GM21619 (cell line): ENCODE data around the gene PIGQ.

Experiments
- ATAC-seq: cut with Tn5 transposase; IDR thresholded peaks from one replicate; pipeline ENCODE4 v1.9.1; 2021; ENCODE audit not compliant: unreplicated experiment

PIGQ gene

GRCh38 chr16:598823-599739 lies 29.3 kb downstream of the PIGQ start:
- ATAC-seq = no peak

DNA sequence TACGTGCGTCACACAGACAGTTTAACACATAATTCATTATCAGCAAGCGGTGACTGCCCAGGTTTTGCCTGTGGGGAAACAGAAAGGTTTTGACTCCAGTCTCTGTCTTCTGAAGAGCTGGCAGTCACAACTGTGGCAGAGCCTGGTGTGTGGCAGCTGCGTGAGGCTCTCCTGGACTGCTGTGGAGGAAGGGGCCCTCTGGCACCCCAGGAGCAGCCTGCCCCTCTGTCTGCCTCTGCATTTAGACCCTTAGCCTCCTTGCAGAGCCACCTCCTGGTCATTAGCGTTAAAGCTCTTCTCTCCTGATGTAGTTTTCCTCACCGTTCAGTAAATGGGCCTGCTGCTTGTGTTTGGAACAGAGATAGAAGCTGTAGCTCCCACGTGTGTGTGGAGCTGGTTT lies 31.0 kb downstream of the PIGQ start:
- ATAC-seq = no peak

DNA sequence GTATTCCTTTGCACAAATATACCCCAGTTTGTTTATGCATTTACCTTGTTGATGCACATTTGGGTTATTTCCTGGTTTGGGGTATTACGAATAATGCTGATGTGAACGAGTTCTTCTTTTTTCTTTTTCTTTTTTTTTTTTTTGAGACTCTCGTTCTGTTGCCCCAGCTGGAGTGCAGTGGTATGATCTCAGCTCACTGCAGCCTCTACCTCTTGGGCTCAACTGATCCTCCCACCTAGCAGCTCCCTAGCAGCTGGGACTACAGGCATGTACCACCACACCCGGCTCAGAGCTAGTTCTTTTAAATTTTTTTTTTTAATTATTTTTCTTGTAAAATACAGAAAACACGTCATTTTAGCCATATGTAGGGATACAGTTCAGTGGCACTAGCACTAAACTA lies 34.2 kb downstream of the PIGQ start:
- no peak for ATAC-seq

DNA sequence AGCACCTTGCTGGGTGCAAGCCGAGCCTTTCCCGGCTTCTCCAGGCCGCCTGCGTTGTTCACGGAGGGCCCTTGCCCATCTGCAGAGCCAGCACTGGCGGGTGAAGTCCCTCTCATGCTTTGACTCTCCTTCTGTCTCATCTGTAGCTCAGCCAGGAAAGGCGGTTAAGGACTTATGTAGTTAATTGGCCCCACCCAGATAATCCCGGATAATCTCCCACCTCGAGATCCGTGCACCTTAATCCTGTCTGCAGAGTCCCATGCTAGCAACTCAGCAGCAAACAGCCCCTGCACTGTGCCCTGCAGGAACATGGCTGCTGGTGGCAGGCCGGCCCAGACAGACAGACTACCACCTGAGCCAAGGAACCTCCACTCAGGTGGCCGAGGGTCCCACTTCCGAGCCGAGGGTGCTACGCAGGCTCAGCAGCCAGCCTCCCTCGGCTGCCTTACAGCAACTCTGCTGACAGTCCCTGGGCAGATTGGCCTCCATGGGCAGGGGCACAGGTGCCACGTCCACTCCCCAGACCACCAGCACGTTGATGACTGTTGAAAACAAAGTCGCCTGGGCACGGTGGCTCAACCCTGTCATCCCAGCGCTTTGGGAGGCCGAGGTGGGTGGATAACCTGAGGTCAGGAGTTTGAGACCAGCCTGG lies 37.0 kb downstream of the PIGQ start:
- no peak for ATAC-seq

DNA sequence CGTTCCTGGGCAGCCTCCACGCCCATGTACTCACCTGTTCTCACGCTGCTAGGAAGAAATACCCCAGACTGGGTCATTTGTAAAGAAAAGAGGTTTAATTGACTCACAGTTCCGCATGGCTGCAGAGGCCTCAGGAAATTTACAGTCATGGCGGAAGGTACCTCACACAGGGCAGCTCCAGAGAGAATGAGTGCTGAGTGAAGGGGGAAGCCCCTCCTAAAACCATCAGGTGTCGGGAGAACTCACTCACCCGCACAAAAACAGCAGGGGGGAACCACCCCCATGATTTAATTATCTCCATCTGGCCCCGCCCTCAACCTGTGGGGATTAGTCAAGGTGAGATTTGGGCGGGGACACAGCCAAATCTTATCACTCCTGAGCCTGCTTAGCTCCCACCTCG lies 38.3 kb downstream of the PIGQ start:
- no peak for ATAC-seq

DNA sequence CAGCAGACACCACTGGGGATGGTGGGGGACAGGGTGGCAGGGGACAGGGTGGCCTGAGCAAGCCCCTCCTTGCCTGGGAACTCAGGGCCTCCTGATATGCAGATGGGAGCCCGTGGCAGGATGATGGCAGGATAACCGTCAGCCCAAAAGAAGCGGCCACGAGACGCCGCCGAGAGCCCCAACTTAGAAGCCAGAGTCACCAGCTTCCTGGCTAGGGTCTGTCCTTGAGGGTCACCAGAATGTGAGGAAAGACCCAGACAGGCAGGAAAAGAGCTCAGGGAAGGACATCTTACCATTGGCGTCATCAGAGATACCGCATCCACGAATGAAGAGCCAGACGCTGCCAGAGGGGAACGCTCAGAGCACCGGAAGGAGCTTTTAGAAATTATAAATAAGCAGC lies 39.5 kb downstream of the PIGQ start:
- no peak for ATAC-seq

- ATAC-seq = no peak
These were observed 40.2 kb downstream of the PIGQ start for GRCh38 chr16:609984-610383.

DNA sequence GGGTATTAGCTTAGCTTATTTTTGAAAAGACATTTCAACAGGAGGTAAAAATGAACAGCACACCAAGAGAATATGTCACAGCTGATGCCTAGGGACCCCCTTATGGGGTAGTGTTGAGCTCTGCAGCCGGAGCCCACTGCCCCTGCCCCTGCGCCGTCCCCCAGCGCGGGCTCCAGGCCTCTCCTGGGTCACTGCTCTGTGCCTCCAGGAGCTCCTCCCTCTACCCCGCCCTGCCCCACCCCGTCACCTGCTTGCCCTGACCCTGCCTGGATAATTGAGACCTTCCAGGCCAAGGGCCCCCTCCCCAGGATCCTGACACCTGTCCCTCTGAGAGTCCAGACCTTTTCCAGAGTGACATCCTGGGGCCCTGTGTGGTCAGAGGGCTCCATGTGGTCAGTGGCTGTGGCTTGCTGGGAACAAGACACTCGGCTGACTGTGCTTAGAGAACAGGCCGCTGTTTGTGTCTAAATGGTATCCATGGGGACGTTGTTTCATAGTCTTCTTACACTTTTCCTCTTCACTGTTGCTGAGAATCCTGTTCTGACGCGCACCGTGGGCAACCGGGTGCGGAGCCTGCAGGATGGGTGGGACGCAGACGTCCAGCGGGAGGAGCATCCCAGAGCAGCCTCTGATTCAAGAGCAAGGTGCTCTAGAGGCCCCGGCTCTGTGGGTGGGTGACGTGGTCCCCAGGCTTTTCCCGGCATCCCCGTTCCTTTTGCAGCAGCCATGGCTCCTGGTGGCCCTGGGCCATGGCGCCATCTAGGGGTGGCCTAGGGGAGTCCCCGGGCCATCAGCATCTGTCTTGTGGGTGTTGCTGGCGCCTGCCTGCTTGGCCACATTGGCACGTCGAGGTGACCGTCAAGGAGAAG lies 41.0 kb downstream of the PIGQ start:
- no peak for ATAC-seq

- ATAC-seq = no peak
These were observed 45.4 kb downstream of the PIGQ start for GRCh38 chr16:615122-615521.

- no peak for ATAC-seq
These were observed 47.2 kb downstream of the PIGQ start for GRCh38 chr16:616733-617586.

DNA sequence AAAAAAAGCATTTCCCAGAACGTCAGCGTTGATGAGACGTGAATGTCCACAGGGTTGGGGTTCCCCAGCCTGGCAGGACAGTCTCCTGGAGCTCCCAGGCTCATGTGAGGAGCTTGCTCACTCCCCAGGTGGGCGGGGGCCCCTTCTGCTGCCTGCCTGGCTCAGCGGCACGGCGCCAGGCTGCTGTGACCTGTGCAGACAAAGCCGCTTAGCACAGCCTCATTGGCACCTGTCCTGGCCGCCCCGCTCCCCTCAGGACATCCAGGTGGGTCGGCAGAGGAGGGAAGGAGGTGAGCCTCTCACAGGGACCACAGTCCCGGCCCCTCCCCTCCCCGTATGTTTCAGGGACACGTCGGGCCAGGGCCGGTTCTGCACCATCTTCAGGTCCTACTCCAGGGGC lies 48.1 kb downstream of the PIGQ start:
- ATAC-seq = no peak

- ATAC-seq = no peak
These were observed 49.8 kb downstream of the PIGQ start for GRCh38 chr16:619476-620100.

DNA sequence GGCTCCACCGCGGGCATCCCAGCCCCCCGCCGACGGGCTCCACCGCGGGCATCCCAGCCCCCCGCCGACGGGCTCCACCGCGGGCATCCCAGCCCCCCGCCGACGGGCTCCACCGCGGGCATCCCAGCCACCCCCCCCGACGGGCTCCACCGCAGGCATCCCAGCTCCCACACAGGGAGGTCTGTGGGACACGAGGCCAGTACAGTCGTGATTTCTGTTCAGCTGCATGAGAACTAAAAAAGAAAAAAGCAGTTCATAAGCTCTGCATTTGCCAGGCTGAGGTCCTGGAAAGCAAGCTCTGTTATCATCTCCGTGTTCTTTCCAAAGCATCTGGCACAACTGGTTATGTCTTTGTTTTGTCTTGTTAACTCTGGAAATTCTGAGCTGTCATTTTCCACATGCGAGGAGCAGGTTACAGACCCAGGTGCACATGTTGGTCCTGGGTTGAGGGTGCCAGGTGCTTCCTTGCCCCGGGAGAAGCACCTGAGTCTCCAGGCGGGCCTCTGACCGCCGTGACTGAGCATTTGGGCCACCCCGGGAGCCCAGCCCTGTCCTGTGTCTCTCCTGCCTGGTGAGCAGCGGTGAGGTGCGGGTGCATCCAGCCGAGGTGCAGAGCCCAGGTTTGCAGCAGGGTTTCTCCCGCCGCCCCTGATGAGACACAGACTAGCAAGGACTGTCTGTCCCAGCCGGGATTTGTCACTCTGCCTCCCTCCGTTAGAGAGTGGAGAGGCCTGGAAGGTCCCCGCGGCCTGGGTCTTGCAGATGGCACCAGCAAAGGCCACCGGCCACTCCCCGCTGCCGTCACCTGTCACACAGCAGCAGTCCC lies 51.1 kb downstream of the PIGQ start:
- no peak for ATAC-seq

- ATAC-seq = no peak
These were observed 51.8 kb downstream of the PIGQ start for GRCh38 chr16:621526-622105.

- no peak for ATAC-seq
These were observed 53.1 kb downstream of the PIGQ start for GRCh38 chr16:622920-623280.

GRCh38 chr16:624526-625070 lies 54.8 kb downstream of the PIGQ start:
- no peak for ATAC-seq

GRCh38 chr16:625117-625976 lies 55.6 kb downstream of the PIGQ start:
- no peak for ATAC-seq
